ENCODE measurements around the gene CACUL1.

The CACUL1 gene

GRCh38 chr10:118730756-118731456, 23.9 kb downstream of the CACUL1 start:
- DNase-seq, result no peak

DNA sequence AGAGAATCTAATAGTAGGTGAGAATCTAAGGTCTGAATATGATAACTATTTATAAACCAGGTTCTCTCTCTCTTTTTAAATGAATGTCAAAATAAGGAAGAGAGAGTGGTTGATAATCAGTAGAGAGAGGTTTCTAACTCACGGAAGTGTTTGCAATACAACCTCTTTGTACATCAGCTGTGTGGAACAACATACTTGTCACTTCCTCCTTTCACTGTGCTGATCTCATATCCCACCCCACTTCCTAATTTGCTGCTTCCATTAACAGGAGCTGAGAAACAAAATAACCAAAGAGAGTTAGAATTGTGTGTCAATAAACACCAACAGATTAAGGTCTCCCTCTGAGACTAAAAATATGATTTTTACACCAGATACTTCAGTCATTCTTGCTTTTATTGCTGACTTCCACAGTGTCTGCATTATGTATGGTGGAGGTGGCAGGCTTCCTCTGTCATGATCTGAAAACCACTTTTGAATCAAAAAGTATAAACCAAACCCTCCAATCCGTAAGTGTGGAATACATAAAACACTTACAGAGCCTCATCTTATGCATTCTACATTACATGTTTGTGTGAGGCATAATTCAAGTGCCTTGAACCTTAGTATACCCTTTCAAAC, 25.0 kb downstream of the CACUL1 start:
- DNase-seq, result no peak

DNA sequence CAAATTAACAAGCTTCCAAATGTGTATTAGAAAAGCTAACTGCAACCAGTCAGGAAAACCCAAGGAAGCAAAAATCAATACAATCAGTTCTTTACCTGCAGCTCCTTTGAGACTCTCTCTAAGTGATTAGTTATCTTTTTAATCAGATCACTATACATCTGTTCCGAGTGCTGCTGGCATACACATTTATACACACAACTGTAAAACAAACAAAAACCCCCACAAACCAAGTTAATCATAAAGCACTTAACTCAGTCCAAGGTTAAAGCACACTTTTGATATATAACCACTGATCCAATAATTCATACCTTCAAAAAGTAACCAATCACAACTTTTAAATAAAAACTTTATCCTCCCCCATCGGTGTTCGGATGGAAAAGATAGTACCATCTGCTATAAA, 25.6 kb downstream of the CACUL1 start:
- DNase-seq, result no peak

GRCh38 chr10:118725886-118726500, 28.8 kb downstream of the CACUL1 start:
- DNase-seq, result no peak

GRCh38 chr10:118723466-118723865, 31.3 kb downstream of the CACUL1 start:
- no peak for DNase-seq

DNA sequence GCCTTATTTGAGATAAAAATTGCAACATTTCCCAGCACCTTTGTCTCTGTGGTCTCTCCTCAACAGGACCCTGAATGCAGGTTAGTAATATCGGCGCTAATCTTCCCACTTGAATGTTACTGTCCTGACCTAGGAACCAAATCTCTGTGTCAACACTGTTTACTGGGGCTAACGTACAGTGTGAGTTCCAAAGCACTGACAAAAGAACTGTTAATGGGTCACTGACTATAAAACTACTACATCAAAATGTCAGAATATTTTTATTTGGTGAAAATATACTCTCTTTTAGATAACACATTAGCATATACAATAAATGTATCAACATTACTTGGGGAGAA, 33.3 kb downstream of the CACUL1 start:
- DNase-seq, result no peak

GRCh38 chr10:118720685-118721538, 33.9 kb downstream of the CACUL1 start:
- peak; percentile 70 for DNase-seq

- DNase-seq, result no peak
Measured at GRCh38 chr10:118714366-118714765, 40.4 kb downstream of the CACUL1 start.

DNA sequence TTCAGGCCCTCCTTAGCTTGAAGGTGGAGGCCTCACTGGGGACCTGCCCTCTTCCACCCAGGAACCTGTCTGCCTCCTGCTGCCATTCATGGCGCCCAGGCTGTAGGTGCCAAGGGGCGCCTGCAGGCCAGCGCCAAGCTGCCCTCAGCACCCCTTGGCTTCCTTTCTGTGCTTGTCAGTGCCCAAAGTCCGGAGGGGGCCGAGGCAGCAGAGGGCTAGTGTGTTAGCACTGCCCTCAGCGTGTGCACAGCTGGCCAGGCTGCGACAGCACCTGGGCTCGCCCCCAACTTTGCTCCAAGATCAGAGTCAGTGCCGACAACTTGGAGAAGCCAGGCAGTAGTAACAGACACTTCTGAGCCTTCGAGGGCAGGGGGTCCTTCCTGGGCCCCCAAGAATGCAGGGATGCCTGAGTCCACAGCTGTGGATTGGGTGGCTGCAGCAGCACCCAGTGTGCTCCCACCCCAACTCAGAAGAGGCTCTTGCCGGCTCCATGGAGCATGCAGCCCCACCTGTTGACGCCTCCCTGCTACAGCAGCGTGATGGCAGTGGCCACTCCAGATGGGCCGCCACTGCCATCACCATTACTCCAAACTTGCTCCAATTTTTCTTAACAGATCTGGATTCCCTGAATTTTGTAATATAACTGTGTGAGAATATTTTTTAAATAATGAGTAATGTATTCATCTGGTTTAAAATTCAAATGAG, 41.7 kb downstream of the CACUL1 start:
- DNase-seq, result no peak

DNA sequence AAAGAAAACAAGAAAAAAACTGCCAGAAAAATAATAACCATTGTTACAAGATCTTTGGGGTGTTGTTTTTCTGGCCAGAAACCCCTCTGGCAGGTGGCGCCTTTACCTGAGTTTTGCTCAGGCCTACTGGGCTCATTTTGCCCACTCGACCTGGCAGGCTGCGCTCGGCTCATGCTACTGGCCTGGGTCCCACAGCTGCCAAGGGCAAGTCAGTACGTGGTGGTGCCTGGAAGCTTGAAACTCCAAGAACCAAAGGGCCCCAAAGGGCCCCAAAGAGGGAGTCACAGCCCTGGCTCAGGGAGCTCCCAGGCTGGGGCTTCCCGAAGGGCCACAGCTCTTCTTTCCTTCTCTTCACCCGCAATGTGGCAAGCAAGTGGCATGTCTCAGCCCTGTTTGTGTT, 42.7 kb downstream of the CACUL1 start:
- no peak for DNase-seq

DNA sequence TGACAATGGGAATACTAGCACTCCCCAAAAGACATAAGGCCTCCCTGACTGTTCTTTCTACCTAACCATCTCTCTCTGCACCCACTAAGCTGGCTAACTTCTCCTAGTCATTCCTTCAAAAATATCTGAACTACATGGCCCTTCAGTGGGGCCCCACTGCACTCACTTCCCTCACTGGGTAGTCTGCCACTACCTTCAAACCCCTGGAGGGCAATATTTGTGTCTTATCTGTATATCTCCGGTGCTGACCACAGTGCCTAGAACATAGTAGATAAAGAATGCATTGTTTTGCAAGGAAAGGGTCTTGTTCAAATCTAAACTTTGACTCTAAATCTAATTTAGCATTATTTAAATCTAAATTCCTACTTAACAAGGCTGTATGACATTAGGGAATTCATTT, 44.3 kb downstream of the CACUL1 start:
- no peak for DNase-seq

- no peak for DNase-seq
Measured at GRCh38 chr10:118708571-118708970, 46.2 kb downstream of the CACUL1 start.

DNA sequence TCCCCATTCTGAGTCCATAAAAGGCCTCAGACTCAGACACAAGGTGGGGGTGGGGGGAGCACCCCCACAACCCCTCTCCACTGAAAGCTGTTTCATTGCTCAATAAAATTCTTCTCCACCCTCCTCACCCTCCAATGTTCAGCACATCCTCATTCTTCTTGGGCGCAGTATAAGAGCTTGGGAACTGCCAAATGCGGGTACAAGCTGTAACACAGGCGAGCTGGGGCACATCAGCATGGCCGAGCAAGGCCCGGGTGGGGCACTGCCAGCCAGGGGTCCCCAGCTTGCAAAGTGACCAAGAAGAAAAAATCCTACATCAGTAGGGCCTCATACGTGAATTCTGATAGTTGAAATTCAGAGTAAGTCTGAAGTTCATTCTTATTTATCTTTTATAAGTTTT, 50.1 kb downstream of the CACUL1 start:
- DNase-seq, result no peak

DNA sequence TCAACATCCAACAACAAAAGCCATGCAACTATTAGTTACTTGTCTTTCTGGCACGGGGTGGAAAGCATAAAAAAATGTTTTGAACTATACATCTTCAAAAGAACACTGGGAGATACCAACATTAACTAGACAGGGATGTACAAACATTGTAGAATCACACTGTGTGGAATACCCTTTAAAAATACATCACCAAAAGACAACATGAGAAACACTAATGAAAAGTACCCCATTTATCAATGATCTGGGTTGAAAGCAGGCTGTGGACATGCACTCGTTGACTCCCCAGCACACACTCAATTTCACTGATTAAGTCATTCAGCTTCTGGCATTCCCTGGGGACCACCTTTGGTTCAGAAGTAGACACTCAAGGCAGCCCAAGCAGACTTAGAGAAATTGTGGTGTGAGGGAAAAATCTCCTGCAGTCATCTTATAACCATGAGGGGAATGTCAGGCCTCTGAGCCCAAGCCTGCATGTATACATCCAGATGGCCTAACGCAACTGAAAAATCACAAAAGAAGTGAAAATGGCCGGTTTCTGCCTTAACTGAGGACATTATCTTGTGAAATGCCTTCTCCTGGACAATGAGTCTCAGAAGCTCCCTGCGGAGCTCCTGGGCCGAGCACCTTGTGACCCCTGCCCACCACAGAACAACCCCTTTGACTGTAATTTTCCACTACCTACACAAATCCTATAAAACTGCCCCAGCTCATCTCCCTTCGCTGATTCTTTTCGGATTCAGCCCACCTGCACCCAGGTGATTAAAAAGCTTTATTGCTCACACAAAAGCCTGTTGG, 53.0 kb downstream of the CACUL1 start:
- no peak for DNase-seq

GRCh38 chr10:118698421-118698820, 56.3 kb downstream of the CACUL1 start:
- peak; percentile 92 for DNase-seq

DNA sequence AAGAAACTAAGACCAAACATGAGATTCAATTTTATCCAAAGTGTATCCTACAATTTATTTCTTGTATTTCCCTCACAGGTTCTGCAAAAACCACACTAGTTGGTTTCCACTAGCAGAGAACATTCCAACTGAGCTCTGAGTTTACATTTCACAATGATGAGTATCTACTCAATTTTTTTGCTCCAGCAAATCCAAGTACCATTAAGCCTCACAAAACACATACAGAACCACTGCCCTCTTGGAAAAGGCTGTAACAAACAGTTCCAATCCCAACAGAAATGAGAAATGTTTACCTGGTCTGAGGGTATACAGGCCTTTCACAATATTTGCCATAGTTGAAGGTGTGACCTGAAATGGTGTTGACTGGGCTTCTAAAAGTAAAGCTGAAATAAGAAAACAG, 59.9 kb downstream of the CACUL1 start:
- DNase-seq, result no peak

GRCh38 chr10:118692872-118693271, 61.9 kb downstream of the CACUL1 start:
- DNase-seq, result no peak

DNA sequence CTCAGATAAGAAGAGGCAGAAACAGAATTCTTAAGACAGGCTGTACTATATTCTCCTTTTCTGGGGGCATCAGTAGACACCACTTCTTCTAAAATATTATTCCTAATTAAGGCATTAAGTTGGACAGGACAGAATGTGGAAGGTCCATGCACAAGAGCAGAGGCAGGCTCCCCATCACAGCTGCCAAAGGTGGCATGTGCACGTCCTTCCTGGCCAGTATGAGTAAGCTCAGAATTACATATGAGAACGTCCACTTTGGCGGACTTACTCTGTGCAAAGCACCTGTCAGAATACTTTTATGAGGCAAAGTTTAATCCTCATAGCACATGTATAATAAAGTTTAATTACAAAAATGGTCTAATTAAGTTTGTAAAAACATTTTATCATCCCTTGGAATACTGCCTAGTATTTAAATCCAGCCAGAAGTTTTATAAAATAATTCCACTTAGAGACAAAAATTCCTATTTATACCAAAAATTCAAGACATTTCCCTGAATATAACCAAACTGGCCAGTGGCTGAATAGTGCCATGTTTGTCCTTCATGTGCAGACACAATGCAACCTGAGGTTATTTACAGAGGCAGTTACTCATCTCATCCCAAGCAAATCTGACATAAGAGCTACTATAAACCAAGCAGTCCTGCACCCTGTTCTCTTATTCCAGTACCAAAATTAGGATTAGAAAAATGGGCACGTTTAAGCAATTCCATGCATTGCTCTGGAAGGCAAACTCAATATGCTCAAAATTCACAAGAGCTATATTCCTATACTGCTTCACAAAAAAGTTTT, 65.5 kb downstream of the CACUL1 start:
- no peak for DNase-seq

GRCh38 chr10:118687472-118687871, 67.3 kb downstream of the CACUL1 start:
- no peak for DNase-seq

GRCh38 chr10:118682533-118682932, 72.2 kb downstream of the CACUL1 start:
- no peak for DNase-seq

DNA sequence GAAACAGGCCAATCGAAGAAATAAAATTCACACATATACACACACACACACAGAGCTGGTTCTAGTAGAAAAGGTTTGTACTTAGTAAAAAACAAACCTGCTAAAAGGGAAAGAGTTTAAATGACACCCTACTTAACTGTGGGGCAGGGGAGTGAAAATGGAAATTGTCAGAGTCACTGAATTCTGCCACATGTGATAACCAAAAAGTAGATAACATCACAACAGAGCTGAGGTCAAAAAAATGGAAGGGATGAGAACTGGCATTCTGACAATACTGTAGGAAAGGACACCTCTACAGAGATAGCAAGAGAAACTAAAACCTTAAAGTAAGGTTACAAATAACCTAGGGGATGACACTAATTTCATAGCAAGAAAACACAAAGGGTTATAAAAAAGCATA, 74.6 kb downstream of the CACUL1 start:
- DNase-seq, result no peak
